Suppressor macrophage treated with lipopolysaccharide for 4 hours (primary cell): ENCODE data around the gene USB1.

Experiments
- DNase-seq: peaks from one replicate; pipeline ENCODE4 v3.0.0-alpha.2; 2020

The USB1 gene

DNA sequence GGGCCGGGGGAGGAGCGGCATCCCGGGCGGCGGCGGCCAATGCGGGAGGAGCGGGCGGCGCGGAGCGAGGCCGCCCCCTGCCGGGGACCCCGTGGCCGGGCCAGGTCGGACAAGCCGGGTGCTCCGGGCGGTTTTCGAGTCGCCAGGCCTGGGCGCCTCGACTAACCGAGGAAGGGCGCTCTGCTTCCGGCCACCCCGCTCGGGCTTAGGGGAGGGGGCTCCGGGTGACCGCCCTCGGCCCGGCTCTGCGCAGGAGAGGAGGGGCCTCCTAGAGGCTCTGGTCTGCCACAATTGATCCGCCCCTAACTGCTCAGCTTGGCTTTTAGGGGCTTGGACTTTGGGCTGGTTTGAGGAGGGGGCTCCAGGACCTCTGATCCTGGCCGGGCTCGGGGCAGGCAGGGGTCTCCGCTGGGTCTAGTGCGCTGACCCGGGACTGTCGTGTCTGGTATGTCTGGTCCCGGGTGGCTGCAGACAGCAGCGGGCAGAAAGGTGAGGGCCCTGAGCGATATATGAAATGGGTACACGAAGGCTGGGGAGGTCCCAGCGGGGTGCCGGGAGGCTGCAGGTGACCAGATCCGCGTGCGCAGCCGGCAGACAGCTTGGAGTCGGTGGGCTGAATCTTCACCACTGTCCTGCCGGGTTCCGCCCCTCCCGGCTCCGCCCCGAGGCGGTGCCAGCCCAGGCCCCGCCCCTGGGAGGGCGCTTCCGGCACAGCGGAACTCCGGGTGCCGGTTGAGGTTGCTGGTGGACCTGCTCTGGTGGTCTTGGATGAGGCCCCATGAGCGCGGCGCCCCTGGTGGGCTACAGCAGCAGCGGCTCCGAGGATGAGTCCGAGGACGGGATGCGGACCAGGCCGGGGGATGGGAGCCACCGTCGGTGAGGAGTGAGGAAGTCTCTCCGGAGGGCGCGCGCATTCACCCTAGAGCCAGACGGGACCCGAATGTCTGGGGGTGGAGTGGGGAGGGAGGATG is at the start of gene USB1:
USB1 (plus strand) TSS at position 702 of the 971 bp plus-strand sequence; CDS start at position 779, 77 bp downstream.
- peak; percentile 91 for DNase-seq

GRCh38 chr16:57952909-57953308 is 48.3 kb upstream of the USB1 start:
- DNase-seq: no peak

- no peak for DNase-seq
Measured at GRCh38 chr16:57953857-57954256, 47.4 kb upstream of the USB1 start.

GRCh38 chr16:57955572-57956188 is 45.5 kb upstream of the USB1 start:
- no peak for DNase-seq

DNA sequence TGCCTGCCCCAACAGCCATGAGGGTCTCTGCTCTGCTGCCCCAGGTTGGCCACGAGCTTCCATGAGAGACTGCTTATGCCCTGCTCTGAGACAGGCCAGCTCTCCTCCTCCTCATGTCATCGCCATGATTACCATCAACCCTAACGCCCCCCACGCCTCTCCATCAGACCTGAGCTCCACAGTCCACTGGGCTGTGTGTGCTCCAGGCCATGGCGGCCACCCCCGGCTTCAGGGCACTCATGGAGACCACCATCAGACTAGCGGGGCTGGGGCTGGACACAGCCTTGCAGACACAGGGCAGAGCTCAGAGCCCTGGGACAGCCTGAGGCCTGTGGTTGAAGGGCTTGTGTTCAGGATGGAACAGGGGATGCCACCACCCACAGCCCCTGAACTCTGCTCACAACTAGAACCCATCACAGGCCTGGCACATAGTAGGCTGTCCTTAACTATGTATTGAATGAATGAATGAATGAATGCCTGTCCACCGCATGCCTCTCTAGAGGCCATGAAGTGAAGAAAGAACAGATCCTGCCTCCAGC is 44.9 kb upstream of the USB1 start:
- no peak for DNase-seq

GRCh38 chr16:57956924-57957672 is 44.1 kb upstream of the USB1 start:
- no peak for DNase-seq

DNA sequence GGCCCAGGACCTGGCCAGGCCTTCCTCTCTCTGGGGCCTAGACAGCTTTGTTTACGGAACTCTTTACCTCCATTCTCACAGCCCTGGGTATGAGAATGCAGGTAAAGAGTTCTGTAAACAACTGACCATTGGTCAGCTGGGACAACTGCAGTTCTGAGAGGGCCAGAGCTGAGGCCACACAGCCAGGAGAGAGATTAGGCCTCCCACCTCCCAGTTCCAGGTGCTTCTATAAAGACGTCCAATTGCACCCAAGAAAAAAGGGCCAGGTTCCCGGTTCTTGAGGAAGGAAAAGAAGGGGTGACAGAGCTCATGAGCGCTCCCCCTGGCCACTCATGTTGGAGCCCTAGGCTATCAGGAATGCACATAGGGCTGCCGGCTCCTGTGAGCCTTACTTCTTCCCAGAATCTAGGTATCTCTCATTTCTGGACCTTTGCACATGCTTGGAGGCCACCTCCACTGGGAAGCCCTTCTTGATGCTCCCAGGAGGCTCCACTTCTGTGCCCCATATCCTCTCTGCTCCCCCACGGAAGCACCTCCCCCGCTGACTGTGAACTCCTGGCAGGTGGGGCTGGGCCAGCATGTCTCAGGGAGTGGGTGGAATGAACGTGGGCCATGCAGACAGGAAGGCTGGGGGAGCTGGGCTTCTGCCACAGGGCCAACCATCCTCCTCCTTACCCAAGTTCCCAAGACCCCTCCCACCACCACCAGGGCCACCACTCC is 43.4 kb upstream of the USB1 start:
- DNase-seq: no peak

DNA sequence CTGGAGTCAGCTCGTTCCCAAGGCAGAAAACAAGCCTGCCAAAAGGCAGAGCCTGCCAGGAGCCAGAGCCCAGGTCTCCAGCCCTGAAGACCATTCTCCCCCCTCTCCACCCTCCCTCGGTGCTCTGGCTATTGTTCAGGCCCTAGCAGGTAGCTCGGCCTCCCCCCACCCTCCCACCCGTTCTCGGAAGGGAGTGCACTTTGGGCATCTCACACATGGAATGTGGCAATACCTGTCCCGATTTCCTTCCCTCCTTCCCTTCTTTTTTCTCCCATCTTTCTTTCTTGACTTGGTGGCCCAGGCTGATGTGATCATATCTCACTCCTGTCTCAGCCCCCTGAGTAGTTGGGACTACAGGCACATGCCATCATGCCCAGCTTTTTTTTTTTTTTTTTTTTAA is 42.7 kb upstream of the USB1 start:
- no peak for DNase-seq

DNA sequence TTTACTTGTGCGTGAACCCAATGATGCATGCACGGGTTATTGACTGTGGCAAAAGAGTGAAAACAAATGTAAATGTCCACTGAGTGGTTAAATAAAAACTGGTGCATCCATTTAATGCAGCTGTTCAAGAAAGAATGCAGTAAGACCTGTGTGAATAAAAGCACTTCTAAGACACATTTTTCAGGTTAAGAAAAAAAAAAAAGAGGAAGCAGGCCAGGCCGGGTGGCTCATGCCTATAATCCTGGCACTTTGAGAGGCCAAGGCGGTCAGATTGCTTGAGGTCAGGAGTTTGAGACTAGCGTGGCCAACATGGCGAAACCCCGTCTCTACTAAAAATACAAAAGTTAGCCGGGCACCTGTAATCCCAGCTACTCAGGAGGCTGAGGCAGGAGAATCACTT is 42.1 kb upstream of the USB1 start:
- no peak for DNase-seq

DNA sequence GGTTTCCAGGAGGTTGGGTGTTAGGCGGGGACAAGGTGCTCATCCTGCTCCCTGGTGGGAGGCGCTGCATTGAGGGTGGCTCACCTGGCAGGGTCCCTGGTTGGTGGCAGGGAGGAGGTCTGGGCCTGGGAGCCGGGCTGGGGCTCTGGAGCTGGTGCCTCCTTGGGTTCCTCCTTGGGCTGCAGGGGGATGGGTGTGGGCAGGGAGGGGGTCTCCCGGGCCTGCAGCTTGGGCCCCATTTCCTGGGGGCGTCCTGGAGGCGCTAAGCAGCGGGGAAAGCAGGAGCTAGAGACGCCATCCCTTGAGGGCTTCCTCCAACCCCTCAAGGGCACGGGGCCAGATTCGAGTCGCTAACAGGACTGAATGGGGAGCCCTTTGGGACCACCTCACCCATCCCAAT is 41.4 kb upstream of the USB1 start:
- no peak for DNase-seq

DNA sequence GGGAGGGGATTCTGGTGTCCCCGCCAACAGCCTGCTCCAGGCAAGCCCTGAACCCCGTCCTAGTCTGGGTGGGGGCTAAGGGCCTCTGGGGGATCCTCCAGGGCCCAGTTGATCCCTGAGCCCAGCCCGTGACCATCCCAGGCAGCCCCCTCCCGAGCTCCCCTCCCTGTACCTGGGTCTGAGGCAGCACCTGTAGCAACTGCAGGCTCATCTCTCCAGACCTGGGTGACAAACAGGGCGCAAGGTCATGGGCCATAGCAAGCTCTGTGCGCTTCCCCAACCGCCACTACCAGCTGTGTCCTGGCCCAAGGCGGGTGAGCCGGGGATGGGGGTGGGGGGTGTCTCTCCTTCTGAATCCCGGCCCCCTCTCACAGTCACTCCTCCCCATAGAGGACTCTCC is 40.9 kb upstream of the USB1 start:
- DNase-seq: no peak

DNA sequence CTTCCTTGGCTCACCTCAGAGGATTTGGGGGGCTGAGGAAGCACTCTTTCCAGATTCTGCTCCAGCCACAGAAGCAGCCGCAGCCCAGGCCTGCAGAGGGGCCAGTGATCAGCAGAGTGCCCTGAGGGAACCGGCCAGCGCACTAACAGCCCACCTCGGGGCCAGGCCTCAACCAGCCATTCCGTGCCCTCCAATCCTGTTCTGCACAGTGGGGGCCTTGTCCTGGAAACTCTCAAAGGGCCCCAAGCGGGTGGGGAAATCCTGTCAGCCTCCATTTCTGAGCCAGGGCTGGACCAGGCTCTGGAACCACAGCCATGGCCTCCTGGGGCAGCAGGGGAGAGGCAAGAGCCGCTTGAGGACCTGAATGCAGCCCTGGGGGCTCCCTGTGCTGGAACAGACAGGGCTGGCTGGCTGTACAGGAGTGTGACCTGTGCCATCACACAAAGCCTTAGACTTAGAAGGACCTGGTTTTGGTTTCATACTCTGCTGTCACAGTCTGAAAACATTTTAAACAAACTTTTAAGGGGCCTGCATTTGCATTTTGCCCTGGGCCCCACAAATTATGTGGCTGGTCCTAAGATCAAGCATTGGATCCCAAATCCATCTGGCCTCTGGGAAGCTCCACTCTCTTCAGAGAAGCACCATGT is 40.3 kb upstream of the USB1 start:
- no peak for DNase-seq

GRCh38 chr16:57961538-57961937 is 39.7 kb upstream of the USB1 start:
- no peak for DNase-seq

DNA sequence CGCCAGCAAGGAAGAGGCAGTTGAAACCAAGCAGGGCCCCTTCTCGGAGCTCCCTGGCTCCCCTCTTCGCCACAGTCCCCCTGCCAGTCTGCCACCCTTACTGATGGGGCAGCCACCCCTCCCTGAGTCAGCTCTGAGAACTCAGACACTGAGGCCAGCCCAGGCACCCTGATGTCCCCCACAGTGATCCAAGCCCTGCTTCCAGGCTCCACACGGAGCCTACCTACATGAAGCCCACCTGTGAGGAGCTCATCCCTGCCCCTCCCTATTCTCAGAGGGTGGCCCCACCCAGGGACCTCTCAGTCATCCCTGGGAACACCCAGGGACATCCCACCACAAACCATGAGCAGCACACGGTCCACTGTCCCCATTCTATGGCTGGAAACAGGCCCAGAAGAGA is 39.2 kb upstream of the USB1 start:
- DNase-seq: no peak

DNA sequence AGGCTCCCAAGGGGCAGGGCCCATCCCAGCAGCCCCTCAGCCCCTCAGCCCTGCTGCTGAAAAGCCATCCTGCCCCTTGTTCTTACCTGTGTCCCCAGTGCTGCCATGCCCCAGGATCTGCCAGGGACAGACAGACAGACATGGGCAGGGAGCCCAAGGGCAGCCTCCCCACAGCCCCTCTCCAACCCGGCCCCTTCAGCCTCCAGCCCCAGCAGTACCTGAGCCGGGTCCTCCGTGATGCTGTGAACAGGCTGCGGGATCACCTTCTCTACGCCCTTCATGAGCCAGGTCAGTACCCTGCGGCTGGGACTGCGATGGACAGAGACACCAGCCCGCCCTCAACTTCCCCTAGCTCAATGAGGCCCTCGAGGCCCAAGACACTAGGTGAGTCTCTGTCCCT is 38.5 kb upstream of the USB1 start:
- no peak for DNase-seq

- no peak for DNase-seq
Measured at GRCh38 chr16:57964157-57964700, 37.0 kb upstream of the USB1 start.

DNA sequence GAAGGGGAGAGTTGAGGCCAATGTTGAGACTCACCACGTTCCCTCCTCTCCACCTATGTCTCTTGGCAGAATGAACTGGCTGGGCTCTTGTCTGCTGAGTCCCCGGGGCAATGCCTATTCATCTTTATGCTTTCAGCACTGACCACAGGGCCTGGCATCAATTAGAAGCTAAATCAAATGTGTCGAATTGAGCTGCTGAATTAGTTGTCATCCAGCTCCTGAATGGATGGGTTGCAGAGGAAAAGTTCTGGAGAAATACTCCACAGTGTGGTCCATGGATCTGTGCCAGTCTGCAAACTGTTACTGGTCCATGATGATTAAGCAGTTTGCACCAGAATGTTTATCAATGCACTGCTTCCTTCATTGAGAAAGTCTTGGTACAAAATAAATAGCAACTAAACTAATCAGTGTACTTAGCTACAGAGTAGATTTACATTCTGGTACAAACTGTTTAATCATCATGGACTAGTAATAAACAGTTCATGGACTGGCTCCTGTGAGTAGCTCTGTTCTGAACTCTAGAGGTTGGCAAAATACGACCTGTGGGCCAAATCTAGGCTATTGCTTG is 34.9 kb upstream of the USB1 start:
- DNase-seq: no peak

DNA sequence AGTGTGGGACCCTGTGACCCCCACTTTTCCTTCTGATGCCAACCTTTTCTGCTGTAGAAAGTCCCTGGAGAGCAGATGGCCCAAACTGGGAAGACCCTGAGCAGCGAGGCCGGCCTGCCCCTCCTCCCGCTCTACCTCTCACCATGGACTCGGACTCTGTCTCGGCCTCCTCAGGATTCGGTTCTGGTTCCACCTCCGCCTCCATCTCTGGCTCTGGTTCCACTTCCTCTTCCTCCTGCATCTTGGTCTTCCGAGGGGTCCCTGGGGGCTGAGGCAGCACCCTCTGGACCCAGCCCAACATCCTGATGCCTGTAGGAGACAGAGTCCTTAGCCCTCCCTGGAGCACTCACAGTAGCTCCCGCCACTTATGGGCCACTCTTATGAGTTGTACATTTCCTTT is 34.2 kb upstream of the USB1 start:
- DNase-seq: no peak

DNA sequence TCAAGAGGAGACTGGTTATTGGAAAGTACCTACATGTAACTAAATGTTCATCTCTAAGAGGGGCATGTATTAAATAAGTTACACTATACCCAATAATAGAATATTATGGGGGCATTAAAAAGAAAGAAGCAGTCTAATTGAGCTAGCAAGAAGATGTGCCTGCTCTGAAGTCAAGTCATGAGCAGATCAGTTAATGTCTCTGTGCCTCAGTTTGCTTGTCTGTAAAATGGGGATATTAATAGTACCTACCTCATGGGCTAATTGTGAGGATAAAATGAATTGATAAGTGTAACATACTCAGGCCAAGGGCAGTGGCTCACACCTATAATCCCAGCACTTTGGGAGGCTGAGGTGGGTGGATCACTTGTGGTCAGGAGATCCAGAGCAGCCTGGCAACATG is 33.3 kb upstream of the USB1 start:
- no peak for DNase-seq

- no peak for DNase-seq
Measured at GRCh38 chr16:57969451-57970123, 31.6 kb upstream of the USB1 start.

GRCh38 chr16:57970319-57970718 is 30.9 kb upstream of the USB1 start:
- DNase-seq: no peak
